Cardiac septum (tissue), 1 donor: Measurements from ENCODE around the gene CCR9. TPM values are rescaled to one million over a fixed set of nuclear protein-coding genes. Genes with fewer than 3 reads are reported as not detected.

Experiments used
- DNase-seq: peaks from one replicate; pipeline ENCODE4 v3.0.0-alpha.2; 2020; ENCODE audit warnings: low spot score
- intact Hi-C: fragments of 100-400 bp; cut with DNase I; formaldehyde crosslinking; loops from one replicate; pipeline ENCODE4 v1.14.0; 2022
- total RNA-seq: library from RNA; stranded (reverse); fragmentation: NEBNext Ultra II Directional; extraction: Animal tissue kit (Norgen Biotek cat#: 25700); gene quantifications from one replicate; pipeline ENCODE4 v1.2.1, GENCODE V29; 2021
- donor health status: DM: no; HTN: no; CAD: no.

CCR9 gene
- total RNA-seq, 1 donor from 2014 or later = not detected

- intact Hi-C loops = loop anchor here (5.0 kb wide), 1 partner anchor 143 kb away; no protein-coding TSS in a partner anchor
- peak; percentile 17 for DNase-seq
Observed at GRCh38 chr3:45904931-45905330, 18.6 kb downstream of the CCR9 start.

GRCh38 chr3:45905755-45906154, 19.4 kb downstream of the CCR9 start:
- DNase-seq = no peak
- intact Hi-C loops = loop anchor here (5.0 kb wide), 1 partner anchor 143 kb away; no protein-coding TSS in a partner anchor

GRCh38 chr3:45906681-45907407, 20.5 kb downstream of the CCR9 start:
- intact Hi-C loops = loop anchor here (5.0 kb wide), 1 partner anchor 145 kb away; no protein-coding TSS in a partner anchor
- DNase-seq = peak; percentile 74

- intact Hi-C loops = loop anchor here (5.0 kb wide), 1 partner anchor 146 kb away; no protein-coding TSS in a partner anchor
- peak; percentile 29 for DNase-seq
Observed at GRCh38 chr3:45907769-45908705, 21.7 kb downstream of the CCR9 start.

GRCh38 chr3:45908761-45909160, 22.4 kb downstream of the CCR9 start:
- intact Hi-C loops = loop anchor here (5.0 kb wide), 1 partner anchor 146 kb away; no protein-coding TSS in a partner anchor
- DNase-seq = peak; percentile 50

- intact Hi-C loops = loop anchor here (5.0 kb wide), 1 partner anchor 147 kb away; no protein-coding TSS in a partner anchor
Observed at GRCh38 chr3:45909542-45909941, 23.2 kb downstream of the CCR9 start.

GRCh38 chr3:45910892-45911291, 24.5 kb downstream of the CCR9 start:
- intact Hi-C loops = no loop called here
- peak; percentile 56 for DNase-seq

More at GRCh38 chr3:45909542-45909941, 23.2 kb downstream of the CCR9 start:
- peak; percentile 53 for DNase-seq

GRCh38 chr3:45911511-45912226, 25.3 kb downstream of the CCR9 start:
- DNase-seq = peak; percentile 74

GRCh38 chr3:45912435-45912834, 26.1 kb downstream of the CCR9 start:
- DNase-seq = peak; percentile 14
- intact Hi-C loops = no loop called here

More at GRCh38 chr3:45911511-45912226, 25.3 kb downstream of the CCR9 start:
- intact Hi-C loops = no loop called here

GRCh38 chr3:45914362-45915058, 28.2 kb downstream of the CCR9 start:
- DNase-seq = peak; percentile 62
- intact Hi-C loops = no loop called here

GRCh38 chr3:45915059-45915439, 28.7 kb downstream of the CCR9 start:
- intact Hi-C loops = no loop called here
- DNase-seq = no peak

- peak; percentile 68 for DNase-seq
- intact Hi-C loops = no loop called here
Observed at GRCh38 chr3:45915518-45916231, 29.3 kb downstream of the CCR9 start.

- intact Hi-C loops = no loop called here
- peak; percentile 71 for DNase-seq
Observed at GRCh38 chr3:45917146-45917898, 31.0 kb downstream of the CCR9 start.

GRCh38 chr3:45921158-45922038, 35.1 kb downstream of the CCR9 start:
- no peak for DNase-seq
- intact Hi-C loops = no loop called here

GRCh38 chr3:45922039-45922326, 35.6 kb downstream of the CCR9 start:
- intact Hi-C loops = no loop called here

GRCh38 chr3:45922950-45923590, 36.7 kb downstream of the CCR9 start:
- intact Hi-C loops = no loop called here
- DNase-seq = no peak

More at GRCh38 chr3:45922039-45922326, 35.6 kb downstream of the CCR9 start:
- no peak for DNase-seq
